GM19397 (cell line): Measurements from ENCODE around the gene MPPED2.

Source experiments
- ATAC-seq: cut with Tn5 transposase; IDR thresholded peaks from one replicate; pipeline ENCODE4 v1.9.1; 2021; ENCODE audit warnings: mild to moderate bottlenecking, moderate library complexity; ENCODE audit not compliant: unreplicated experiment

The MPPED2 gene

GRCh38 chr11:30423886-30424285 lies 162.3 kb downstream of the MPPED2 start:
- no peak for ATAC-seq

DNA sequence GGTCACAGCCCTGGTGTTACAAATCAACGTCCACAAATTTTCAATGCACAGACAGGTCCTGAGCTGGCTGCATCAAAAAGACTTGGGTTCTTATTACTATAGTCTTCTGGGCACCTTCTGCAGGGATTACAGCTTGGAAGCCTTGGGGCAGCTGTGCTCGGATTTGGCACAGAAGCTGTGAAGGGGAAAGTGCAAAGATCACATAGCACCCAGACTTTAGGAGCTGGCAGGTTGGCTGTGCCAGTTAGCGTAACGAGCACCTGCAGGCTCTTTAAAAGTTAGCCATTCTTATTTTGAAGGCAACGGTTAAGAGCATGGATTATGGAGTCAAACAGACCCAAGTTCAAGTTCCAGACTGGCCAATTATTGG lies 162.9 kb downstream of the MPPED2 start:
- no peak for ATAC-seq

DNA sequence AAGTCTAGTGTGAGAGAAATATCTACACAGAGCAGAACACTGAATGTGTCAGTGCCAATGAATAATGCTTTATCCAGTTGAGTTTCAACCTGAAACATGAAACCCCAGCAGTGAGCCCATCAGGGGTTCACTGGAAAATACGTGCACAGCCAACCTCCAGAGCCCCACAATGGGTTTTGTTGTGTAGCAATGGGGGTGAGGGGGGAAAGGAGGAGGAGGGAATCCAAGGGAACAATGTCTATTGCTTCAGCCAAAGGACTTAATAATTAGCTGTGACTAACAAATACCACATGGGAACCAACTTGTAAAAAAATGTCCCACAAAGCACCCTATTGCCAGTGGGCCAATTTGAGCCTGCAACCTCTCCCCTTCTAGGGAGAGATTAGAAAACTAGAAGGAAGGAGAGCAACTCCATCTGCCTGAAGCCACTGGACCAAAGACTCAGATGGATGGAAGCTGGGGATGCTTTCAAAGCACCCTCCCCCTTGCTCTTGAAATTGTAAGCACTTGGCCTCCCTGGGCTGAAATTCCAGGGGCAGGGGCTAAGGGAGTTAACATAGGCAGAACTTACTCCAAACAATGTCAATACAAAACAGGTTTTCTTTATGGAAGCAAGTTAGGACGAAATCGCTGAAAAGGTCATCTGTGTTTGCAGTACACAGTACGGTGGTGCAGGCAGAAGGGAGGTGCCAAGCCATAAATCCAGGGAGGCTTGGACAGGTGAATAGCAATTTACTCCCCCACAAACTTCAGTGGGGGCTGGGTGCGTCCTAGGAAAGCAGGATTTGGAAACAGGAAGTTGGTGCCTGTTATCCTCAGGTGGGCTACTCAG lies 163.5 kb downstream of the MPPED2 start:
- ATAC-seq, result no peak

DNA sequence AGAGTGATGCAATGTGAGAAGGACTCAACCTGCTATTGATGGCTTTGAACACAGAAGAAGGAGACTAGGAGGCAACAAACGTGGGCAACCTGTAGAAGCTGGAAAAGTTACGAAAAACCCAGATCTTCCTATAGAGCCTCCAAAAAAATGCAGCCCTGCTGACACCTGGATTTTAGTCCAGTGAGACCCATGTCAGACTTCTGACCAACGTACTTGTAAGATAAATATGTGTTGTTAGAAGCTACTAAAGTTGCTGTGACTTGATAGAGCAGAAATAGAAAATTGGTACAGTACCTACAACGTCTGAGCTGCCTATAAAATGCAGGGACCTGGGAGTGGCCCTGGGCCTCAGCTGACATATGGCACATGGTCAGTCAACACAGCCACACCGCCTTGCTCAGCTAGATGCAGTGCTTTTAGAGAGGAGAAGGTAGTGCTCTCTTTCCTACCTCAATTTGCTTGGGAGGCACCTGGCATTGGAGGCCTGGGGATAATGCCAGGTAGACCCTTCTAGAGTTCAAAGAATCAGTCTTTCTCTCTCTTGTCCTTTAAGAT lies 165.8 kb downstream of the MPPED2 start:
- ATAC-seq, result no peak

- ATAC-seq, result no peak
Measured at GRCh38 chr11:30414806-30415205, 171.3 kb downstream of the MPPED2 start.

DNA sequence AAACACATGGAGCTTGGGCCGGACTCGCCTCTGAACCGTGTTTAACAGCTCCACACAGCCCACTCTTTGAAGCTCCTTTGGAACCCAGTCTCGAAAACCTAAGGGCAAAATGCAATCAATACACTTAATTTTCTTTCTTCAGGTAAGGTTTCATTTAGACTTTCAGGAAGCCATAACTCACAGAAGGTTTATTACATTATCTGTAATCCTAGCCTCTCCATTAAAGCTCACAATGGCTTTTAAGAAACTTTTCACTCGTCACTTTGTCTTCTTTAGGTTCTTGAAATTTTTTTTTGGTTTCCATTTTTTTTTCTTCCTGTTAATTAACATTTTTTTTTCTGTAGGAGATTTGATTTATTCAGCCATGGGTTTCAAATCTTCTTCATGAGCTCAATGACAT lies 171.9 kb downstream of the MPPED2 start:
- ATAC-seq, result no peak

- ATAC-seq, result no peak
Measured at GRCh38 chr11:30412509-30412908, 173.6 kb downstream of the MPPED2 start.

GRCh38 chr11:30411383-30411782 lies 174.8 kb downstream of the MPPED2 start:
- no peak for ATAC-seq

GRCh38 chr11:30406978-30407762 lies 179.0 kb downstream of the MPPED2 start:
- no peak for ATAC-seq

DNA sequence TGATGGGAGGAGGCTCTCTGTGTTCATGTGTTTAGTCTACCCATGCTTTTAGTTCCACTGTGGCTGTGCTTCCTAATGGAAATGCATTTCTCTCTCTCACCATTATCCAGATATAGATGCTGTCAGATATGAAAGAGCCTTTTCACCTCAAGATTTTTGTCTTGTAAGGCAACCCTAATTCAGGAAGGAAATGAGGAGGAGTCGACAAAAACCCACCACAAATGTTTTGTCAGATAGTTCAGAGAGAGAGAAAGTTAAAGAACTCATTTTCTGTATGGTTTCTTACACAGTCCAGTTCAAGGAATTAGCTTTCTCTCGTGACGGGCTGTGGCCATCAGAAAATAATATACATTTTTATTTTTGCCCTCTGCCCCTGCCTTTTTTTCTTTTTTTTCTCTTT lies 180.8 kb downstream of the MPPED2 start:
- no peak for ATAC-seq

DNA sequence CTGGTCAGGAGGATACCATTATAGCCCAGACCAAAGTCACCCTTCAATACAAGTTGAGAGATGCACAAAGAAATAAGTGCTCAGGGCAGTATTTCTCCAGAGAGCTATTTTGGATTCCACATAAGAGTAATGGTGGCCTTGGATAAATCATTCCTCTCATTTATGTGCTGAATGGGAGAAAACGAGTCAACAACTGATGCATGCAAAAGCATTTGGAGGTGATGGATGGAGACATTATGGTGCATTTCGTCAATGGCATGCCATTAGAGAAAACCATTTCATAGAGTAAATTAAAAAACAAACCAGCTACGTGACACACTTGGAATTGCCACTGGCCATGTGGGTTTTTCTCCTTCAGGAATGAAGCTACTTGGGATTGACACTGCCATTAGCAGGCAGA lies 182.0 kb downstream of the MPPED2 start:
- ATAC-seq, result no peak

GRCh38 chr11:30395751-30396150 lies 190.4 kb downstream of the MPPED2 start:
- ATAC-seq, result no peak

- no peak for ATAC-seq
Measured at GRCh38 chr11:30393012-30393411, 193.1 kb downstream of the MPPED2 start.

DNA sequence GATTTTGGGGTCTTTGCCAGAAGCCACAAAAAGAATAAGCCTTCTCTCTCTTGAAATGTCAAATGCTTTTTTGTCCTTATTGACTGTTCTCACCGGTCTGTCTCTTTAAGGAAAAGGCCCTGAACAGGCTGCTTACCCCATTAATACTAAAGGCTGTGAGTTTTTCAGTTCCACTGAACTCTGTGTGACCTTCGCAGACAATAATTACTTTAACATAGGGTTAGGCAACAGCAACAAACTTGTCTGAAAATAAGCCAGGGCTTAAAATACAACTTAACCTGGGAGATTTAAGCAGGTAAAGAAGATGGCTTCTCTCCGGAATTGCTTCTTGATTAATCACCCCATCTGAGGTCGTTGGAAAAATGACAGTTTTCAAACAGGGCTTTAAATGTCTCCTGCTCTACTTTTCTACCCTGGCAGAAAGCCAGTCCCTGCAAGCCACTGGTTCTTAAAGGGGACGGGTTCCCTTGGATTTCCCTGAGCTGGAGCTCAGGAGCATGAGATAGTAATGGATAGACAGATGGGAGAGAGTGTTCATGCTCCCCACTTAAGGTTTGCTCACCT lies 193.8 kb downstream of the MPPED2 start:
- ATAC-seq, result no peak

- no peak for ATAC-seq
Measured at GRCh38 chr11:30388957-30389356, 197.2 kb downstream of the MPPED2 start.

GRCh38 chr11:30387891-30388861 lies 198.0 kb downstream of the MPPED2 start:
- no peak for ATAC-seq

DNA sequence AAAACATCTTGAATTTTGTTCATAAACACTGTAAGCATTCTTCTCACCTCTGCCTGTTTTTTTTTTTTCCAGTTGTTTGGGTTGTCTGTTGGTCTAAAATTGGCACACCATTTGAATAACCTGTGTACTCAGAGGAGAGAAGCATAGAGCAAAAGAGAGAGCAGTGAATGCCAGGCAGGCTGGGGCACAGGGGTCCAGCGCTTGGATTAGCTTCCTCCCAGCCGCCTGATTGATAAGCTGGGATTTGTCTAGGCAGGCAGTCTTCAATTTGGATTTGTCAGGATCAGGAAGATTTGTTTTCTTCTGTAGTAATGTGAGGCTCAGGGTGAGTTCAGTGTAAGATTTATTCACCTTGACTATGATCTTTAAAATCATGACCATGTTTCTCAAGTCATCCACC lies 204.3 kb downstream of the MPPED2 start:
- no peak for ATAC-seq

DNA sequence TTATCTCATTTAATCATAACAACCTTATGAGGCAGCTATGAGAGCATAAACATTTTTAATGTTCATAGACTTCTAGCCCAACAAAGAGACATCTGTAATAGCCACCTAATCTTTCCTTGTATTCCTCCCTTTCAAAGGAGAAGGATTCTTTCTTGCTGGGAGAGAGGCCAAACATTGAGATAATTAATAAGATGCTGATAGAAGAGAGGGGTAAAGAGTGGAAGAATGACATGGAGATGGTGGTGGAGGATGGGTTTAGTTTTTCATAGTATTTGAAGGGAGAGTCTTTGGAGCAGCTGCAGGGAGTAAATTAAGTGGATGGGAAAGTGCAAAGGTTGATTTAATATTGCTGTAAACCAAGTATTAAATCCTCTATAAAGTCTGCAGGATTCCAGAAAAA lies 205.3 kb downstream of the MPPED2 start:
- ATAC-seq, result no peak

DNA sequence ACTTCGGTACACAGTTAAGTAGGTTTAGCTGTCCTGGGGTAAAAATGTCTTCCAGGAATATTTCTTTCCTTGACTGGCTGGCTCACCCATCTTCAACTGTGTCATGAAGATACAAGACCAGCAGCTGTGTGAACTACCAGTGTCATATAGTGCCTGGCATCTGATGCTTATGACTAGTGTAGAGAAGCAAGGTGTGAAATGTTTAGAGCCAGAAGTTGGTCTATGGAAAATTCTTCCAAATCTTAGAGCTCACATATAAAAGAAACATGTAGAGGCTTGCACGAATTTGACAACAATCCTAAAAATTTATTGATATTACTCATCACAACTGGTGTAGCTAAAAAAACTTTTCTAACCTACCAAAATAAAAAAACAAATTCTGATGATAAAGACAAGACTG lies 208.8 kb downstream of the MPPED2 start:
- no peak for ATAC-seq

GRCh38 chr11:30370164-30370563 lies 216.0 kb downstream of the MPPED2 start:
- no peak for ATAC-seq

- no peak for ATAC-seq
Measured at GRCh38 chr11:30368394-30368793, 217.8 kb downstream of the MPPED2 start.
